Endothelial cell (in vitro differentiated cells): Measurements from ENCODE around the gene NAALADL2. TPM values are rescaled to one million over a fixed set of nuclear protein-coding genes. Genes with fewer than 3 reads are reported as not detected.
"Not testable (repeated sequence)": the region's sequence is repeated elsewhere in the genome, so short reads cannot be mapped to it uniquely, and the experiment has no call there.

Experiments used
- DNase-seq: peaks from one replicate; pipeline ENCODE4 v3.0.0; 2021; ENCODE audit warnings: low spot score
- H3K27ac Mint-ChIP-seq: one replicate; pipeline ENCODE4 v1.8.0; 2021; ENCODE audit warnings: mixed read lengths, inconsistent platforms; ENCODE audit not compliant: unreplicated experiment
- H3K27me3 Mint-ChIP-seq: one replicate; pipeline ENCODE4 v1.8.0; 2021; ENCODE audit warnings: mild to moderate bottlenecking, moderate library complexity, mixed read lengths, inconsistent platforms; ENCODE audit not compliant: unreplicated experiment
- H3K36me3 Mint-ChIP-seq: one replicate; pipeline ENCODE4 v1.8.0; 2021; ENCODE audit warnings: mild to moderate bottlenecking, low read depth, mixed read lengths, inconsistent platforms; ENCODE audit not compliant: unreplicated experiment
- H3K4me1 Mint-ChIP-seq: one replicate; pipeline ENCODE4 v1.8.0; 2021; ENCODE audit warnings: mild to moderate bottlenecking, mixed read lengths, inconsistent platforms; ENCODE audit not compliant: unreplicated experiment
- H3K4me3 Mint-ChIP-seq: one replicate; pipeline ENCODE4 v1.8.0; 2021; ENCODE audit warnings: mild to moderate bottlenecking, mixed read lengths, inconsistent platforms; ENCODE audit not compliant: unreplicated experiment
- H3K9me3 Mint-ChIP-seq: one replicate; pipeline ENCODE4 v1.8.0; 2021; ENCODE audit warnings: mixed read lengths, inconsistent platforms; ENCODE audit not compliant: unreplicated experiment
- CTCF ChIP-seq: fragments of 200-600 bp; sonication (generic); IDR thresholded peaks from one replicate; pipeline ENCODE4 v1.5.0; 2021; ENCODE audit warnings: antibody characterized with exemption; ENCODE audit not compliant: unreplicated experiment
- total RNA-seq: library from RNA; stranded (reverse); fragmentation: NEBNext Ultra II Directional; extraction: Animal tissue kit (Norgen Biotek cat#: 25700); gene quantifications from one replicate; pipeline ENCODE4 v1.2.1, GENCODE V29; 2021; ENCODE audit not compliant: unreplicated experiment

Gene NAALADL2
- total RNA-seq, 1 donor from 2014 or later = 3.5 TPM

GRCh38 chr3:175270866-175271265 is 411.7 kb downstream of the NAALADL2 start:
- Mint-ChIP-seq H3K4me1 (no peaks in the 10 kb centered on the region), H3K4me3 (no peak overlapping the region)

GRCh38 chr3:175271465-175271864 is 412.3 kb downstream of the NAALADL2 start:
- not testable (repeated sequence) for DNase-seq, H3K27me3 Mint-ChIP-seq, H3K36me3 Mint-ChIP-seq, H3K9me3 Mint-ChIP-seq, H3K4me1 Mint-ChIP-seq, H3K4me3 Mint-ChIP-seq, H3K27ac Mint-ChIP-seq

More at GRCh38 chr3:175270866-175271265, 411.7 kb downstream of the NAALADL2 start:
- Mint-ChIP-seq H3K27me3 (no peaks in the 10 kb centered on the region), H3K27ac (no peak overlapping the region), H3K9me3 (no peaks in the 10 kb centered on the region), H3K36me3 (no peaks in the 10 kb centered on the region)
- DNase-seq = no peak
- TF ChIP-seq CTCF = no peak

DNA sequence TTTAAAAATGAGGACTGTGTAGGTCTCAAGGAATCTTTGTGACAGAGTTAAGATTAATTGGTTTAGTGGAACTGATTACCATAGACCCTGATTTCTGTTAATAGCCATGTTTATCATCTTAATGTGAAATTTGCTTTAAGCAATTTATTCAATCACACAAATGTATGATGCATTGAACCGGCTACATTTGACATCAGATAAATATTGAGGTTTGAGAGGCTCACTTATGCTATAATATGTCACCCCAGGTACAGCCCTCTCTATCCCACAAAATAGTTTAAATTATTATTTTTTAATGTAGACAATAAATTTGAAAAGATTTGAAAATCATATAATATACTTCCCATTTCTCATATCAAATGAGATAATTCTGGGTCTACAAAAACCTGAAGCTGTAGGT is 413.3 kb downstream of the NAALADL2 start:
- H3K9me3 Mint-ChIP-seq = no peaks in the 10 kb centered on the region
- no peaks in the 10 kb centered on the region for H3K27me3 Mint-ChIP-seq
- no peak overlapping the region for H3K4me3 Mint-ChIP-seq
- no peak overlapping the region for H3K27ac Mint-ChIP-seq
- DNase-seq = no peak
- H3K4me1 Mint-ChIP-seq = no peaks in the 10 kb centered on the region
- H3K36me3 Mint-ChIP-seq = no peaks in the 10 kb centered on the region
- TF ChIP-seq CTCF = no peak

- no peaks in the 10 kb centered on the region for H3K9me3 Mint-ChIP-seq
- no peak for DNase-seq
- H3K27me3 Mint-ChIP-seq = no peaks in the 10 kb centered on the region
- no peak for TF ChIP-seq CTCF
- H3K36me3 Mint-ChIP-seq = no peaks in the 10 kb centered on the region
- H3K4me3 Mint-ChIP-seq = no peak overlapping the region
- H3K27ac Mint-ChIP-seq = no peak overlapping the region
- no peaks in the 10 kb centered on the region for H3K4me1 Mint-ChIP-seq
These were observed 414.4 kb downstream of the NAALADL2 start for GRCh38 chr3:175273573-175273972.

DNA sequence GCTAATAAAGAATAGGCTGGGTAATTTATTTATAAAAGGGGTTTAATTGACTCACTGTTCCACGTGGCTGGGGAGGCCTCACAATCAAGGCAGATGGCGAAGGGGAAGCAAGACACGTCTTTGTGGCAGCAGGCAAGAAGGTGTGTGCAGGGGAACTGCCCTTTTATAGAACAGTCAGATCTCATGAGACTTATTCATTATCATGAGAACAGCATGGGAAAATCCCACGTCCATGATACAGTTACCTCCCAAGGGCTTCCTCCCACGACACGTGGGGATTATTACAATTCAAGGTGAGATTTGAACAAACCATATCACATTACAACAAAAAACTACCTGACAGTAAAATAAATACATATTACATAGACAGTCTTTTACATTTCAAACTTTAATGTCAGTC is 414.9 kb downstream of the NAALADL2 start:
- no peaks in the 10 kb centered on the region for H3K4me1 Mint-ChIP-seq
- H3K27ac Mint-ChIP-seq = no peak overlapping the region
- no peak overlapping the region for H3K4me3 Mint-ChIP-seq
- H3K9me3 Mint-ChIP-seq = no peaks in the 10 kb centered on the region
- no peak for DNase-seq
- no peaks in the 10 kb centered on the region for H3K36me3 Mint-ChIP-seq
- no peaks in the 10 kb centered on the region for H3K27me3 Mint-ChIP-seq
- no peak for TF ChIP-seq CTCF
